EH (cell line): ENCODE data around the gene SYTL4.
"Not testable (repeated sequence)": the region's sequence is repeated elsewhere in the genome, so short reads cannot be mapped to it uniquely, and the experiment has no call there.

Source experiments
- DNase-seq: peaks from one replicate; pipeline ENCODE4 v3.0.0-alpha.2; 2015; ENCODE audit warnings: low read depth

SYTL4 gene

GRCh38 chrX:100731441-100732281 lies at the start of gene SYTL4:
Gene SYTL4 (minus strand): TSS chrX:100732121. CDS start chrX:100702037, 30,084 bp downstream.
- DNase-seq: peak; percentile 11

DNA sequence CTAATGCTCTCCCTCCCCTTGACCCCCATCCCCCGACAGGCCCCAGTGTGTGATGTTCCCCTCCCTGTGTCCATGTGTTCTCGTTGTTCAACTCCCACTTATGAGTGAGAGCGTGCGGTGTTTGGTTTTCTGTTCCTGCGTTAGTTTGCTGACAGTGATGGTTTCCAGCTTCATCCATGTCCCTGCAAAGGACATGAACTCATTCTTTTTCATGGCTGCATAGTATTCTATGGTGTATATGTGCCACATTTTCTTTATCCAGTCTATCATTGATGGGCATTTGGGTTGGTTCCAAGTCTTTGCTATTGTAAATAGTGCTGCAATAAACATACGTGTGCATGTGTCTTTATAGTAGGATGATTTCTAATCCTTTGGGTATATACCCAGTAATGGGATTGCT lies 37.5 kb upstream of the SYTL4 start:
- not testable (repeated sequence) for DNase-seq

DNA sequence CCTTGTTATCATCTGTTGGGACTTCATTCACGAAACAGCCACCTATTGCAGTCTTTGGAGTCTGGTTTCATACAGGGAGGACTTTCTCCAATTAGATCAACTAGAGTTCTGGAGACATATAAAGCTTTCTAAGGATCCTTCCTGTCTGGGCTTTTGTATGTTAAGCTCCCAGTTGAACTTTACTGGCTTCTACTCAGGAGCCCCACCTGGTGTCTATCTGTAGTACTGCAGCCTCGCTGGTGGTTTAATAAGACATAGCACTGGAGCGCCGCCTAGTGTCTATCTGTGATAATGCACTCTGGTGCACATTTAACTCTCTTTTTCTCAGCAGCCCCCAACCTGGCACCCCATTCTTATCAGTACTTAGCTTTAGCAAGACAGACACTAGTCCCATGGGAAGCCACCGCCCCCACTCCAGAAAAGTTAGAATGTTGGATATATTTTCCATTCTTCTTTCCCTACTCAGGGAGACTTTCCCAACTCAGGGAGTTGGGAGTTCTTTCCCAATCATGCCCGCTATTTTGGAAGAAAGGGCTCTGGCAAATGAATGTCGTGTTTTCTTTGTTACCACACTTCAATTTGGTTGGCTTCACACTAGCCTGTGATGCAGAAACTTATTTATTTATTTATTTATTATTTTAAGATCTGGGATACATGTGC lies 36.9 kb upstream of the SYTL4 start:
- peak; percentile 69 for DNase-seq

- DNase-seq: peak; percentile 60
These were observed 19.0 kb upstream of the SYTL4 start for GRCh38 chrX:100750883-100751282.

DNA sequence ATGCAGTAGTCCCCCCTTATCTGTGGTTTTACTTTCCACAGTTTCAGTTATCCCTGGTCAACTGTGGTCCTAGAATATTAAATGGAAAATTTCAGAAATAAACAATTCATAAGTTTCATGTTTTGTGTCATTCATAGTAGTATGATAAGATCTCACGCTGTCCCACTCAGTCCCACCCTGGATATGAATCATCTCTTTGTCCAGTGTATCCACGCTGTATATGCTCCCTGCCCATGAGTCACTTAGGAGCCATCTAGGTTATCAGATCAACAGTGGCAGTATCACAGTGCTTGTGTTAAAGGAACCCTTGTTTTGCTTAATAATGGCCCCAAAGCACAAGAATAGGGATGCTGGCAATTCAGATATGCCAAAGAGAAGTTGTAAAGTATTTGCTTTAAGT lies 16.2 kb upstream of the SYTL4 start:
- peak; percentile 61 for DNase-seq

DNA sequence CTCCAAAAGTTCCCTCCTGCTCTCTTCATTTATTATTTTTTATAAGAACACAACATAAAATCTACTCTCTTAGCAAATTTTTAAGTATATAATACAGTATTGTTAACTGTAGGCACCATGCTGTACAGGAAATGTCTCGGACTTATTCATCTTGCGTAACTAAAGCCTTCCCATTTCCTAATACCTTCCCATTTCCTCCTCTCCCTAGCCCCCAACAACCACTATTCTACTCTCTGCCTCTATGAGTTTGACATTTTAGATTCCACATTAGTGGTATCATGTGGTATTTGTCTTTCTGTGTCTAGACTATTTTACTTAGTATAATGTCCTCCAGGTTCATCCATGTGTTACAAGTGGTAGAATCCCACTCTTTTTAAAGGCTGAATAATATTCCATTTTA lies 15.8 kb upstream of the SYTL4 start:
- no peak for DNase-seq

GRCh38 chrX:100747090-100747489 lies 15.2 kb upstream of the SYTL4 start:
- DNase-seq: no peak

- DNase-seq: peak; percentile 32
These were observed 14.1 kb upstream of the SYTL4 start for GRCh38 chrX:100745806-100746537.

DNA sequence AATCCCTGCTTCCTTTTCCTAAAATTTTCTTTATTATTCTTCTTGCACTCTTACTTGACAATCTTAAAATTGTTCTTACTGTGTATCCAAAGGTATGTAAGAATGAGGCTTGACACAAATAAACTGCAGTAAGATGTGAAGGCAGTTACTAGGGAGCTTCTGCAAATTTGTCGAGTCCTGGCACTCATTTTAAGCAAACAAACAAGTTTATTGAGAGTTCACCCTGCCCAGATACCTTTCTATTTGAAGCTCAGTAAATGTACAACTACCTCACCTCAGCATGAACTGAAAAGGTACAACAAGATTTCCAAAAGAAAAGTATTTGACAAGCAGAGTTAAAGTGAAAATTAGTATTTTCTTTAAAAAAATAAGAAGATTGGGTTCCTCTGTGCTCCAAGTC lies 13.3 kb upstream of the SYTL4 start:
- no peak for DNase-seq

GRCh38 chrX:100743009-100743607 lies 11.2 kb upstream of the SYTL4 start:
- DNase-seq: peak; percentile 72

DNA sequence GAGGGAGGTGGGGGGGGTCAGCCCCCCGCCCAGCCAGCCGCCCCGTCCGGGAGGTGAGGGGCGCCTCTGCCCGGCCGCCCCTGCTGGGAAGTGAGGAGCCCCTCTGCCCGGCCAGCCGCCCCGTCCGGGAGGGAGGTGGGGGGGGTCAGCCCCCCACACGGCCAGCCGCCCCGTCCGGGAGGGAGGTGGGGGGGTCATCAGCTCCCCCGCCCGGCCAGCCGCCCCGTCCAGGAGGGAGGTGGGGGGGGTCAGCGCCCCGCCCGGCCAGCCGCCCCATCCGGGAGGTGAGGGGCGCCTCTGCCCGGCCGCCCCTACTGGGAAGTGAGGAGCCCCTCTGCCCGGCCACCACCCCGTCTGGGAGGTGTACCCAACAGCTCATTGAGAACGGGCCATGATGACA lies 7.9 kb downstream of the SYTL4 start:
- DNase-seq: not testable (repeated sequence)

DNA sequence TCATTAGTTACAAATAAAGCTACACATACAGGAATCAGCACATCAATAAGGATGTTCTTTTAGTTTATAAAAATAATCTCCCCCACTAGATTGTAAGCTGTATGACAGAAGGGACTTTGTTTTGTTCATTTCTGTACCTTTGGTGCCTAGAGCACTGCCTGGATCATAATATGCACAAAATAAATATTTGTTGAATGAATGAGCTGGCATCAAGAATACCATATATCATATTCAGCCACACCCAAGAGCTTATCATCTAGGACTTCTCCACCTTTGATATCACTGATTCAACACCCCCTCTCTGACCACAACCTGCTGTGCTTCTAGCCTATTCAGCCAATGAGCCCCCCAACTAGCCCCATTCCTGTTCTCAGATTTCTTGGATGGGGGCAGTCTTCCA lies 10.6 kb downstream of the SYTL4 start:
- DNase-seq: no peak

DNA sequence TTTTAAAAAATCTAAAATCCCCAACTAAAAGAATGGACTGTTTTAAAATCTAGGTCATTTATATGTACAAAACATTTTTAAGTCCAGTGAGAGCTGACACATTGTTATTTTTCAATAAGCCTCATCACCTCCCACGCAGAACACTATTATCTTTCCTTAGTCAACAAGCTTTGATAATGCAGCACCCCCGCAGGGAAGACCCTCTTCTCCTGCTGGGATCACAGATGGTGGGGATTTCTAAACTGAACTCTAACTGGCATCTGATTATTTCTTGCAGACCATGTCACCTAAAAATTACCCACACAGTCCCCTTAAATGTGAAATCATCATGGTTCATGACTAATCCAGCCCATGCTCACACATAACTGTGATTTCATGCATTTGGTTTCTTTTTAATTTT lies 11.6 kb downstream of the SYTL4 start:
- no peak for DNase-seq

GRCh38 chrX:100719139-100719538 lies 12.8 kb downstream of the SYTL4 start:
- DNase-seq: no peak

DNA sequence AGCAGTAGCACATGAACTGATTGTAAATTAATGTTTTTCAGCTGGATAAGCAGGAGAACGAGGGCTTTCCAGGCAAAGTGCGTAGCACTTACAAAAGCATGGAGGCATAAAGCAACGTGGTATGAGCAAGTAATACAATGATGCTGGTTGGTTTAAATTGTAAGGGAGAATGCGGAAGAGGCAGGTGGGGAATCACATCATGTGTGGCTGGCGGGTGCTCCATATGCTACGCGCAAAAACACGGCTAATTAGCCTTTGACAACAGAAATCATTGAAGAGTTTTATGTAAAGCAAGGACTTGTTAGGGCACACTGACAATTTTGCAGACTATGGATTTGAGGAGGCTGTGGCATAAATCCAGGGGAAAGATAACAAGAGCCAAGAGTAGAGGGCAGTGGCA lies 14.6 kb downstream of the SYTL4 start:
- no peak for DNase-seq

- DNase-seq: no peak
These were observed 21.1 kb downstream of the SYTL4 start for GRCh38 chrX:100710816-100711215.

DNA sequence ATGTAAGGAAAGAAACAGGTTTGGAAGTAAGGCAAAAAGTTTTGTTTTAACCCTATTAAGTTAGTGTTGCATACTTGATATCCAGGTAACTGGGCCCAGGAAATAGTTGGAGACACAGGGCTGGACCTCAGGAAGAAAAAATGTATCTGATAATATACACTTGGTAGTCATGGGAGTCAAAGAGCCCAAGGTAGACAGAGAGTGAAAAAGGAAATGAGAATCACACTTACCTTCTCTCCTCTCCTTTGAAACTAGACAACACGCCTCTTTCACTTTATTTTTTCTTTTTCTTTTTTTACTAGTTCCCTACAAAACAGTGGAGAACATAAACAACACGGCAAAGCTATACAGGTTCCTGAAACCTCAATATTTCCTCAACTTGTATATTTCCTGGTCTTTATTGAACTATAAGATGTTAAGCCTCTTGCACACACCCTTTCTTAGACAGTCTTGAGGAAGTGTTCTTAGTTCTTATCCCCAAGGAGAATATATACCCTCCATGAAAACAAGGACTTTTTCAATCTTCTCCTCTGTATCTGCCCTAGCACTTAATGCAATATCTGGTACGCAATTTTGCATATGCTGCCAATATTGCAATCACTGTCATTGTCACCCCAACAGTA lies 27.2 kb downstream of the SYTL4 start:
- DNase-seq: no peak

DNA sequence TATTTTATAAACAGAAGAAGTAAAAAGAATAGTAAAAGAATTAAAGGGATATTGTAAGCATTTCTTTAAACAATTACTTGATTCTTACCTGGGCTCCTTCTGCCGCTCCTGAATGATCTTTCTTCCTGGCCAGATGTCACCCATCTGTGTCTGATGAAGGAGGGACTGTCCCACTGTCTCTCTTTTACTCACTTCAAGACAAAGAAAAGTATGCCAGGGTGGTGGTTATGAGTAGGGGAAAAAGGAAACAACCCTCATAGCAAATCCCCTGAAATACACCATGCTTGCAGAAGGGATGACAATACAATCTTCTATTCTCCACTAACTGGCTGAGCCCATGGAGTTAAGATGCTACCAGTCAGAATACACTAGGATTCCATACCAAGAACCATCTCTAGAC lies 31.1 kb downstream of the SYTL4 start:
- no peak for DNase-seq

DNA sequence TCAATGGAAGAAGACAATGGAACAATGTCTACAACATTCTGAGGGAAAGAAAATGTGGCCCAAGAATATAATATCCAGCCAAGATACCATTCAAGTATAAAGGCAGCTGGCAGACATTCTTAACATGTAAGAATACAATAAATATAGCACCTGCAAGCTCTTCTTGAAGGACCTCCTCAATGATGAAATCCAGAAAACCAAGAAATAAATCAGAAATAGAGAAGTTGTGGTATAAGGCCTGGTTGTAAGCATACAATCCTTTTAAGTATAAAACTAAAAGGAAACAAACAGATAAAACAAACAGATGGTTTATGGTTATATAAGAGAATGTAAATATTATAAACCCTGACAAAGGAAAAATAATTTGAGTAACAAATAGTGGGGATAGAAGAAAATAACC lies 33.4 kb downstream of the SYTL4 start:
- no peak for DNase-seq

DNA sequence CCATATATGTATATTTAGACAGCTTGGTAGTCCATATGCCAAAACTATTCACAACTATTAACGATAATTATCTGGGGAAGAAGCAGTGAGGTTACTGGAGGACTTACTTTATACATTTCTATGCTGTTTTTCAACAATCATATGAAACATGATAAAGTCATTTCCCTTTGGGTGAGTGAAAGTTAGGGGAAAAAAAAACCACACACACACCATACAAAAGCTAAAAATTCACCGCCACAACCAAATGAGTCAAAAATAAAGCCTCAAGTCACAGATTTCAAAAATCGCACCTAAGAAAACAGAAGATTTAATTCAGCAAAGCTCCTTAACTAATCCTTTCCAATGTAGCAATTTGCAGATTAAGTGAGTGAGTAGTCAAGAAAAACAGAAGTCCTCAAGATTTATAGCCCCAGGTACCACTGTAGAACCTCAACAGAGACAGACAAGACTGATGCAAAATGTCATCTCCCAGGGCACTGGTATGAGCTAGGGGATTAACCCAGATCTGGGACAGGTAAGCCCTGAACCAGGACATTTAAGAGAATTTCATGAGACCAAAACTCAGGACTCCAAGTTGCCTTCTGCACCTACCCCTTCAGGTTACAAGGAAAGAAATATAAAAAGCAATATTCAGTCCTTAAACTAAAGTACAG lies 35.1 kb downstream of the SYTL4 start:
- DNase-seq: no peak

- peak; percentile 5 for DNase-seq
These were observed 35.9 kb downstream of the SYTL4 start for GRCh38 chrX:100695991-100696390.
